ENCODE data around the gene NPAS2.

NPAS2 gene

GRCh38 chr2:100844514-100844913 lies 24.6 kb downstream of the NPAS2 start:
- TF ChIP-seq CTCF (IDR thresholded peaks at IDR 0.05; ENCODE audit: poor library complexity, severe bottlenecking): no peak
- no peaks in the 10 kb centered on the region for H3K9me3 ChIP-seq (ENCODE audit: severe bottlenecking)
- H3K27ac ChIP-seq (ENCODE audit: poor library complexity, severe bottlenecking): no peak overlapping the region
- H3K36me3 ChIP-seq (ENCODE audit: low read depth): no peaks in the 10 kb centered on the region
- no peak overlapping the region for H3K4me3 ChIP-seq (ENCODE audit: severe bottlenecking)
- no peak for ATAC-seq (ENCODE audit: low read depth)
- H3K4me1 ChIP-seq (ENCODE audit: insufficient read depth, poor library complexity, severe bottlenecking): no peaks in the 10 kb centered on the region
- no peak for DNase-seq (ENCODE audit: low spot score)
- H3K27me3 ChIP-seq (ENCODE audit: insufficient read depth, poor library complexity, severe bottlenecking): no peaks in the 10 kb centered on the region

- H3K4me3 ChIP-seq (ENCODE audit: severe bottlenecking): no peak overlapping the region
- no peaks in the 10 kb centered on the region for H3K27me3 ChIP-seq (ENCODE audit: insufficient read depth, poor library complexity, severe bottlenecking)
- H3K9me3 ChIP-seq (ENCODE audit: severe bottlenecking): no peaks in the 10 kb centered on the region
- H3K27ac ChIP-seq (ENCODE audit: poor library complexity, severe bottlenecking): no peak overlapping the region
- H3K4me1 ChIP-seq (ENCODE audit: insufficient read depth, poor library complexity, severe bottlenecking): no peaks in the 10 kb centered on the region
- ATAC-seq (ENCODE audit: low read depth) (no peak), DNase-seq (ENCODE audit: low spot score) (no peak)
- H3K36me3 ChIP-seq (ENCODE audit: low read depth): no peaks in the 10 kb centered on the region
- no peak for TF ChIP-seq CTCF (IDR thresholded peaks at IDR 0.05; ENCODE audit: poor library complexity, severe bottlenecking)
Measured at GRCh38 chr2:100845141-100845991, 25.4 kb downstream of the NPAS2 start.

GRCh38 chr2:100846716-100847115 lies 26.8 kb downstream of the NPAS2 start:
- DNase-seq (ENCODE audit: low spot score) (no peak), ATAC-seq (ENCODE audit: low read depth) (no peak)
- no peak for TF ChIP-seq CTCF (IDR thresholded peaks at IDR 0.05; ENCODE audit: poor library complexity, severe bottlenecking)
- H3K36me3 ChIP-seq (ENCODE audit: low read depth): no peaks in the 10 kb centered on the region
- no peaks in the 10 kb centered on the region for H3K27me3 ChIP-seq (ENCODE audit: insufficient read depth, poor library complexity, severe bottlenecking)
- H3K4me1 ChIP-seq (ENCODE audit: insufficient read depth, poor library complexity, severe bottlenecking): no peaks in the 10 kb centered on the region
- no peak overlapping the region for H3K4me3 ChIP-seq (ENCODE audit: severe bottlenecking)
- no peak overlapping the region for H3K27ac ChIP-seq (ENCODE audit: poor library complexity, severe bottlenecking)
- H3K9me3 ChIP-seq (ENCODE audit: severe bottlenecking): no peaks in the 10 kb centered on the region

GRCh38 chr2:100852447-100852846 lies 32.5 kb downstream of the NPAS2 start:
- Histone ChIP-seq H3K27ac (ENCODE audit: poor library complexity, severe bottlenecking) (no peak overlapping the region), H3K4me1 (ENCODE audit: insufficient read depth, poor library complexity, severe bottlenecking) (peaks cover 13% of the 10 kb centered on the region), H3K36me3 (ENCODE audit: low read depth) (no peaks in the 10 kb centered on the region), H3K9me3 (ENCODE audit: severe bottlenecking) (no peaks in the 10 kb centered on the region), H3K27me3 (ENCODE audit: insufficient read depth, poor library complexity, severe bottlenecking) (no peaks in the 10 kb centered on the region), H3K4me3 (ENCODE audit: severe bottlenecking) (no peak overlapping the region)
- DNase-seq (ENCODE audit: low spot score) (no peak), ATAC-seq (ENCODE audit: low read depth) (no peak)
- no peak for TF ChIP-seq CTCF (IDR thresholded peaks at IDR 0.05; ENCODE audit: poor library complexity, severe bottlenecking)
